Endothelial cell (in vitro differentiated cells): ENCODE results near the gene LRFN2. TPM values are rescaled to one million over a fixed set of nuclear protein-coding genes. Genes with fewer than 3 reads are reported as not detected.

Experiments used
- DNase-seq: peaks from one replicate; pipeline ENCODE4 v3.0.0; 2021; ENCODE audit warnings: low spot score
- H3K27ac Mint-ChIP-seq: one replicate; pipeline ENCODE4 v1.8.0; 2021; ENCODE audit warnings: mixed read lengths, inconsistent platforms; ENCODE audit not compliant: unreplicated experiment
- H3K27me3 Mint-ChIP-seq: one replicate; pipeline ENCODE4 v1.8.0; 2021; ENCODE audit warnings: mild to moderate bottlenecking, moderate library complexity, mixed read lengths, inconsistent platforms; ENCODE audit not compliant: unreplicated experiment
- H3K36me3 Mint-ChIP-seq: one replicate; pipeline ENCODE4 v1.8.0; 2021; ENCODE audit warnings: mild to moderate bottlenecking, low read depth, mixed read lengths, inconsistent platforms; ENCODE audit not compliant: unreplicated experiment
- H3K4me1 Mint-ChIP-seq: one replicate; pipeline ENCODE4 v1.8.0; 2021; ENCODE audit warnings: mild to moderate bottlenecking, mixed read lengths, inconsistent platforms; ENCODE audit not compliant: unreplicated experiment
- H3K4me3 Mint-ChIP-seq: one replicate; pipeline ENCODE4 v1.8.0; 2021; ENCODE audit warnings: mild to moderate bottlenecking, mixed read lengths, inconsistent platforms; ENCODE audit not compliant: unreplicated experiment
- H3K9me3 Mint-ChIP-seq: one replicate; pipeline ENCODE4 v1.8.0; 2021; ENCODE audit warnings: mixed read lengths, inconsistent platforms; ENCODE audit not compliant: unreplicated experiment
- total RNA-seq: library from RNA; stranded (reverse); fragmentation: NEBNext Ultra II Directional; extraction: Animal tissue kit (Norgen Biotek cat#: 25700); gene quantifications from one replicate; pipeline ENCODE4 v1.2.1, GENCODE V29; 2021; ENCODE audit not compliant: unreplicated experiment
- TF ChIP-seq, protein P1 (sequence below): fragments of 200-600 bp; sonication (generic); IDR thresholded peaks from one replicate; pipeline ENCODE4 v1.5.0; 2021; ENCODE audit warnings: antibody characterized with exemption; ENCODE audit not compliant: unreplicated experiment

The LRFN2 gene
- total RNA-seq, 1 donor from 2014 or later = 0.59 TPM

DNA sequence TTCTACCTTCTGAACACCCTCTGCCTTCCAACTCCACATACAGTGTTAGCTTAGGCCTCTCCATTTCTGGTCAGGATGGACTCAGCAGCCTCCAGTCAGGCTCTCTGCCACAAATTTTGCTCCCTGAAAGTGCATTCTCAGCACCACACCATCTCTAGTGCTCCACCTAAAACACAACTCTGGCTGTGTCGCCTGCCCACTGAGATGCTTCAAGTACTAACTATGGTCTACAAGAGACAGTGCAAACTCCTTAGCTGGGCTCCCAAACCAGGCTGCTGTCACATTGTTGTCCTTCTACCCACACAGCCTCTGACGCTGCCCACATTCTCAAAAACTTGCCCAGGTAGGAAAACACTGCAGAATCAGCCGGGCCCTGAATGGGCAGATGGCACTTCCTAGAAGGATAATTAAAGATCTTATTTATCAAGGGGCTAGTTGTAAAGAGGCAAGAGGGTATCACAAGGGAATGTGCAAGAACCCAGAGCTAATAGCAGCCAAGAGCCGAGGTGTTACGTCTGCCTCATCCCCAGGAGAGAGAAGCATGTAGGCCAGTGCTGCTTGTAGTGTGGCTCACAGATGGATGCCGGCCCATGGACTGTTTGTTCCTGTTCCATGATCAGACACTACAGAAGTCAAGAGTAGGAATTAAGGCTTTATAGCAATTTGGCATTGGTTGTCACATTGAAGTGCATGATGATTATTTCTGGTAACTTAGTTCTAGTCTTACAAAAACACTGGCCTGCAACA is 189.7 kb downstream of the LRFN2 start:
- no peaks in the 10 kb centered on the region for H3K36me3 Mint-ChIP-seq
- TF ChIP-seq, protein P1, sequence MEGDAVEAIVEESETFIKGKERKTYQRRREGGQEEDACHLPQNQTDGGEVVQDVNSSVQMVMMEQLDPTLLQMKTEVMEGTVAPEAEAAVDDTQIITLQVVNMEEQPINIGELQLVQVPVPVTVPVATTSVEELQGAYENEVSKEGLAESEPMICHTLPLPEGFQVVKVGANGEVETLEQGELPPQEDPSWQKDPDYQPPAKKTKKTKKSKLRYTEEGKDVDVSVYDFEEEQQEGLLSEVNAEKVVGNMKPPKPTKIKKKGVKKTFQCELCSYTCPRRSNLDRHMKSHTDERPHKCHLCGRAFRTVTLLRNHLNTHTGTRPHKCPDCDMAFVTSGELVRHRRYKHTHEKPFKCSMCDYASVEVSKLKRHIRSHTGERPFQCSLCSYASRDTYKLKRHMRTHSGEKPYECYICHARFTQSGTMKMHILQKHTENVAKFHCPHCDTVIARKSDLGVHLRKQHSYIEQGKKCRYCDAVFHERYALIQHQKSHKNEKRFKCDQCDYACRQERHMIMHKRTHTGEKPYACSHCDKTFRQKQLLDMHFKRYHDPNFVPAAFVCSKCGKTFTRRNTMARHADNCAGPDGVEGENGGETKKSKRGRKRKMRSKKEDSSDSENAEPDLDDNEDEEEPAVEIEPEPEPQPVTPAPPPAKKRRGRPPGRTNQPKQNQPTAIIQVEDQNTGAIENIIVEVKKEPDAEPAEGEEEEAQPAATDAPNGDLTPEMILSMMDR = no peak
- H3K27ac Mint-ChIP-seq = no peak overlapping the region
- H3K4me1 Mint-ChIP-seq = no peaks in the 10 kb centered on the region
- no peak overlapping the region for H3K4me3 Mint-ChIP-seq
- H3K9me3 Mint-ChIP-seq = no peaks in the 10 kb centered on the region
- H3K27me3 Mint-ChIP-seq = peaks cover 5% of the 10 kb centered on the region
- no peak for DNase-seq

DNA sequence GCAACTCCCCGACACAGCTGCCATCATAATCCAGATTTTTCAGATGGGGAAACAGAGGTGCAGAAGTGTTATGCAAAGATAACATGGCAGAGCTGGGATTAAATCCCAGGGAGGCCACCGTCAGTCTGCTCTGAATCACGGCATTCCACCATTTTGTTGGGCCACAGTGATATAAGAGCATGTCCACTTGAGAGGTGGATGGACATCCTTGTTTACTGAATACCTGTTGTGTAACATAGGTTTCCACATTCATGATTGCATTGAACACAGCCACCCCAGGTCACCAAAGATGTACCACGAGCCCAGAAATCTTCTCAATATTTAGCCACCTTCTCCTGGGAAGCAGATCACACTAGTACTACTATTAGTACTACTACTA is 191.5 kb downstream of the LRFN2 start:
- Mint-ChIP-seq H3K36me3 (no peaks in the 10 kb centered on the region), H3K27me3 (peaks cover 5% of the 10 kb centered on the region), H3K27ac (no peak overlapping the region), H3K4me1 (no peaks in the 10 kb centered on the region), H3K4me3 (no peak overlapping the region), H3K9me3 (no peaks in the 10 kb centered on the region)
- TF ChIP-seq, protein P1 = no peak
- DNase-seq = no peak

DNA sequence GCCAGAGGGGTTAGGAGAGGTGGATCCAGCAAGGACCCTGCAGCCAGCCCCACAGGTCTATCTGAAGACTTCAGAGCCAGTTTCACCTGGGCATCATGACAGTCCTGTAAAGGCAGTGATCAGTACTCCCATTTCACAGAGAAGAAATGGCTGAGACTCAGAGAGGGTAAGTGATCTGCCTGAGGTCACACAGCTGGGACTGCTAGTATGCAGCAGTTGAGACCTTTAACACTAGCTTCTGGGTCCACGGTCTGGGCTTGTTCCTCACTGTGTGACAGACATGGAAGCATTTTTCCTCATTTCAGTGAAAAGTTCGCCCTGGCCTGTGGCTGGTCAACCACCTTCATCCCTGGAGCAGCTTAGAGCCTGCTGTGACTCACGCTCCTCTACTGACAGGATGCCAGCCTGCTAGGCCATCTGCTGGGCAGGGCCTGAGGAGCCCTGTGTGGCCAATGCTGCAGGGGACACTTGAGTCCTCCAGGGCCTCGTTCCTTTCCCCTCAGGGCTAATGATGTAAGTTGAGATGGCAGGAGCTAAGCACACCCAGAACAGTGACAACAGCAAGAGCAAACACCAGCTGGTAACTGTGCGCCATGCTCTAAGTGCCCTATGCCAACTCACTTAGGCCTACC is 192.0 kb downstream of the LRFN2 start:
- TF ChIP-seq, protein P1 = no peak
- no peaks in the 10 kb centered on the region for H3K4me1 Mint-ChIP-seq
- no peak for DNase-seq
- H3K27me3 Mint-ChIP-seq = peaks cover 3% of the 10 kb centered on the region
- H3K36me3 Mint-ChIP-seq = no peaks in the 10 kb centered on the region
- H3K4me3 Mint-ChIP-seq = no peak overlapping the region
- H3K27ac Mint-ChIP-seq = no peak overlapping the region
- H3K9me3 Mint-ChIP-seq = no peaks in the 10 kb centered on the region

DNA sequence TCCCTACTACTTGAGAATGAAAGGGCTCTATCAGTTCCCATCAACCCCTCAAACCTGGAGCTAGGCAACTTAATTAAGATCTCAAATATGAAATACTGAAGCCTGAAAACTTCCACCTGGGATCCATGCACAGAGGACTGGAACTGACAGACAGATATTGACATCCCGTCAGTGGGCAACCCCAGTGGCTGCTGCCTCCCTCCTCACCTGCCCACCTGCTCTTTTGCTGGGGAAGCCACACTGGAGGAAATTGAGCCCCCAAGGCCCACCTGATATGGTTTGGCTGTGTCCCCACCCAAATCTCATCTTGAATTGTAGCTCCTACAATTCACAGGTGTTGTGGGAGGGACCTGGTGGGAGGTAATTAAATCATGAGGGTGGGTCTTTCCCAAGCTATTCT is 192.8 kb downstream of the LRFN2 start:
- TF ChIP-seq, protein P1 = no peak
- Mint-ChIP-seq H3K36me3 (no peaks in the 10 kb centered on the region), H3K27me3 (peaks cover 3% of the 10 kb centered on the region), H3K9me3 (no peaks in the 10 kb centered on the region), H3K4me1 (no peaks in the 10 kb centered on the region), H3K4me3 (no peak overlapping the region), H3K27ac (no peak overlapping the region)
- DNase-seq = no peak

DNA sequence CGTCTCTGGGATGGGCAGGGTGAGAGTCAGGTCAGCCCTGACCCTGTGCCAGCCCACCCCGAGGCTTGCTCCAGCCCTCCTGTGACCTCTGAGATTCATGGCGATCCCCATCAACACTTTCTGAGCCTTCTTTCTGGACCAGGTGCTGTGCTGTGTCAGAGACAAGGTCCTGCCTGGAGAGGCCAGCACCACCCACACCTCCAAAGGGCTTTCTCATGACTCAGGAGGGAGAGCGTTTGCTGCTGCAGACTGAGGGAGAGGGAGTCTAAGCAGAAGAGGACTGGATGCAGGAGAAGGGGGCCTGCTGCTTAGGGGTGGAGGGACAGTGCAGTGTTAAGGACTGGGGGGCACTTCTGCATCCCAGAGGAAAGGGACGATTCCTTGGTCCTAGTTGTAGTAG is 193.5 kb downstream of the LRFN2 start:
- H3K27ac Mint-ChIP-seq = no peak overlapping the region
- TF ChIP-seq, protein P1 = no peak
- no peak for DNase-seq
- no peaks in the 10 kb centered on the region for H3K36me3 Mint-ChIP-seq
- H3K4me3 Mint-ChIP-seq = no peak overlapping the region
- no peaks in the 10 kb centered on the region for H3K9me3 Mint-ChIP-seq
- no peaks in the 10 kb centered on the region for H3K4me1 Mint-ChIP-seq
- peaks cover 3% of the 10 kb centered on the region for H3K27me3 Mint-ChIP-seq
